Measurements from ENCODE around the gene SOX6.

DNA sequence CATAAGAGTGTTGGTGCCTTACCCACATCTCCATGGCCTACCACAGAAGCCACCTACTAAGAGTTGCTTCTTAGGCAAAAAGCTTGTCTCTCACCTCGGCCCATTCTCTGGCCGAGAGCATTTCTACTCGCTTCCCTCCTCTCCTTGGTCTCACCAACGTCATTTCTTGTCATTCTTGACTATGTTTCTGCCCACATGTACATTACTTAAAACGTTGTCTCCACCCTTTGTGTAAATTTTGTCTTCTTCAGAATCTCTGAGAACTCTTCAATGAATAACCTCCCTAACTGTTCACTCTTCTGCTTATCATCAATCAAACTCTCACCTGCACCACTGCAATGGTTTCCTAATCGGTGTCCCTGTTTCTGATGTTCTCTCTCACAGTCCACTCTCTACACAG lies 20.1 kb downstream of the SOX6 start:
- TF ChIP-seq POLR2AphosphoS5 (IDR thresholded peaks at IDR 0.05; ENCODE audit: low read depth, low read length) (no peak), DNMT1 (CRISPR knock-in tag; IDR thresholded peaks at IDR 0.05) (no peak)
- TF ChIP-seq, protein P1, sequence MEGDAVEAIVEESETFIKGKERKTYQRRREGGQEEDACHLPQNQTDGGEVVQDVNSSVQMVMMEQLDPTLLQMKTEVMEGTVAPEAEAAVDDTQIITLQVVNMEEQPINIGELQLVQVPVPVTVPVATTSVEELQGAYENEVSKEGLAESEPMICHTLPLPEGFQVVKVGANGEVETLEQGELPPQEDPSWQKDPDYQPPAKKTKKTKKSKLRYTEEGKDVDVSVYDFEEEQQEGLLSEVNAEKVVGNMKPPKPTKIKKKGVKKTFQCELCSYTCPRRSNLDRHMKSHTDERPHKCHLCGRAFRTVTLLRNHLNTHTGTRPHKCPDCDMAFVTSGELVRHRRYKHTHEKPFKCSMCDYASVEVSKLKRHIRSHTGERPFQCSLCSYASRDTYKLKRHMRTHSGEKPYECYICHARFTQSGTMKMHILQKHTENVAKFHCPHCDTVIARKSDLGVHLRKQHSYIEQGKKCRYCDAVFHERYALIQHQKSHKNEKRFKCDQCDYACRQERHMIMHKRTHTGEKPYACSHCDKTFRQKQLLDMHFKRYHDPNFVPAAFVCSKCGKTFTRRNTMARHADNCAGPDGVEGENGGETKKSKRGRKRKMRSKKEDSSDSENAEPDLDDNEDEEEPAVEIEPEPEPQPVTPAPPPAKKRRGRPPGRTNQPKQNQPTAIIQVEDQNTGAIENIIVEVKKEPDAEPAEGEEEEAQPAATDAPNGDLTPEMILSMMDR (CRISPR knock-in tag; IDR thresholded peaks at IDR 0.05) = no peak
- TF ChIP-seq, protein P2, sequence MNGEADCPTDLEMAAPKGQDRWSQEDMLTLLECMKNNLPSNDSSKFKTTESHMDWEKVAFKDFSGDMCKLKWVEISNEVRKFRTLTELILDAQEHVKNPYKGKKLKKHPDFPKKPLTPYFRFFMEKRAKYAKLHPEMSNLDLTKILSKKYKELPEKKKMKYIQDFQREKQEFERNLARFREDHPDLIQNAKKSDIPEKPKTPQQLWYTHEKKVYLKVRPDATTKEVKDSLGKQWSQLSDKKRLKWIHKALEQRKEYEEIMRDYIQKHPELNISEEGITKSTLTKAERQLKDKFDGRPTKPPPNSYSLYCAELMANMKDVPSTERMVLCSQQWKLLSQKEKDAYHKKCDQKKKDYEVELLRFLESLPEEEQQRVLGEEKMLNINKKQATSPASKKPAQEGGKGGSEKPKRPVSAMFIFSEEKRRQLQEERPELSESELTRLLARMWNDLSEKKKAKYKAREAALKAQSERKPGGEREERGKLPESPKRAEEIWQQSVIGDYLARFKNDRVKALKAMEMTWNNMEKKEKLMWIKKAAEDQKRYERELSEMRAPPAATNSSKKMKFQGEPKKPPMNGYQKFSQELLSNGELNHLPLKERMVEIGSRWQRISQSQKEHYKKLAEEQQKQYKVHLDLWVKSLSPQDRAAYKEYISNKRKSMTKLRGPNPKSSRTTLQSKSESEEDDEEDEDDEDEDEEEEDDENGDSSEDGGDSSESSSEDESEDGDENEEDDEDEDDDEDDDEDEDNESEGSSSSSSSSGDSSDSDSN (CRISPR knock-in tag; IDR thresholded peaks at IDR 0.05) = no peak
